Upper lobe of right lung (tissue), 1 donor: ENCODE data around the gene ZXDC. TPM values are rescaled to one million over a fixed set of nuclear protein-coding genes. Genes with fewer than 3 reads are reported as not detected.

Experiments
- ATAC-seq: fragments of 200-7000 bp; cut with Tn5 transposase; one replicate; pipeline ENCODE4 v1.9.1; 2020; ENCODE audit warnings: mild to moderate bottlenecking, moderate library complexity
- DNase-seq: peaks from one replicate; pipeline ENCODE4 v3.0.0-alpha.2; 2020
- H3K27ac ChIP-seq: fragments of 200-600 bp; one replicate; pipeline ENCODE4 v1.8.0; 2022
- H3K27me3 ChIP-seq: fragments of 200-600 bp; one replicate; pipeline ENCODE4 v1.8.0; 2022; ENCODE audit warnings: mild to moderate bottlenecking
- H3K36me3 ChIP-seq: fragments of 200-600 bp; one replicate; pipeline ENCODE4 v1.8.0; 2022
- H3K4me1 ChIP-seq: fragments of 200-600 bp; one replicate; pipeline ENCODE4 v1.8.0; 2022
- H3K4me3 ChIP-seq: fragments of 200-600 bp; one replicate; pipeline ENCODE4 v1.8.0; 2022; ENCODE audit warnings: mild to moderate bottlenecking
- H3K9me3 ChIP-seq: fragments of 200-600 bp; one replicate; pipeline ENCODE4 v1.8.0; 2022
- CTCF ChIP-seq: fragments of 200-600 bp; IDR thresholded peaks from one replicate; pipeline ENCODE4 v1.8.0; 2022; ENCODE audit warnings: antibody characterized with exemption
- intact Hi-C: fragments of 100-400 bp; cut with DNase I; formaldehyde crosslinking; loops from one replicate; pipeline ENCODE4 v1.11.0; 2022
- total RNA-seq: library from RNA; stranded (reverse); fragmentation: NEBNext Ultra II Directional; extraction: Animal tissue kit (Norgen Biotek cat#: 25700); gene quantifications from one replicate; pipeline ENCODE4 v1.2.1, GENCODE V29; 2021
- donor health status: DM: no; HTN: yes; CAD: no; lungs with severe emphysema.

ZXDC gene
- total RNA-seq, 1 donor from 2014 or later = 40.3 TPM

- intact Hi-C loops = no loop called here
- no peak for TF ChIP-seq CTCF
- ATAC-seq (no peak), DNase-seq (no peak)
- Histone ChIP-seq H3K9me3 (no peaks in the 10 kb centered on the region), H3K4me1 (no peaks in the 10 kb centered on the region), H3K27me3 (no peaks in the 10 kb centered on the region), H3K36me3 (no peaks in the 10 kb centered on the region), H3K27ac (no peak overlapping the region), H3K4me3 (no peak overlapping the region)
Measured at GRCh38 chr3:126507886-126508285, 32.2 kb upstream of the ZXDC start.

- intact Hi-C loops = no loop called here
- Histone ChIP-seq H3K27ac (no peak overlapping the region), H3K27me3 (no peaks in the 10 kb centered on the region), H3K4me3 (no peak overlapping the region), H3K4me1 (no peaks in the 10 kb centered on the region), H3K9me3 (no peaks in the 10 kb centered on the region), H3K36me3 (no peaks in the 10 kb centered on the region)
- DNase-seq = no peak
- ATAC-seq = no peak
- TF ChIP-seq CTCF = no peak
Measured at GRCh38 chr3:126503701-126504100, 28.0 kb upstream of the ZXDC start.

GRCh38 chr3:126502656-126503055 lies 27.0 kb upstream of the ZXDC start:
- H3K9me3 ChIP-seq = no peaks in the 10 kb centered on the region
- no peaks in the 10 kb centered on the region for H3K36me3 ChIP-seq
- no peak overlapping the region for H3K4me3 ChIP-seq
- DNase-seq = no peak
- no peak overlapping the region for H3K27ac ChIP-seq
- ATAC-seq = no peak
- no peaks in the 10 kb centered on the region for H3K27me3 ChIP-seq
- no peak for TF ChIP-seq CTCF
- H3K4me1 ChIP-seq = no peaks in the 10 kb centered on the region
- intact Hi-C loops = no loop called here

GRCh38 chr3:126501736-126502135 lies 26.0 kb upstream of the ZXDC start:
- ATAC-seq (peak; percentile 35), DNase-seq (no peak)
- no peaks in the 10 kb centered on the region for H3K36me3 ChIP-seq
- H3K27ac ChIP-seq = no peak overlapping the region
- no peak for TF ChIP-seq CTCF
- H3K27me3 ChIP-seq = no peaks in the 10 kb centered on the region
- intact Hi-C loops = no loop called here
- H3K4me1 ChIP-seq = no peaks in the 10 kb centered on the region
- H3K4me3 ChIP-seq = no peak overlapping the region
- H3K9me3 ChIP-seq = no peaks in the 10 kb centered on the region

GRCh38 chr3:126501054-126501453 lies 25.4 kb upstream of the ZXDC start:
- Histone ChIP-seq H3K27me3 (no peaks in the 10 kb centered on the region), H3K27ac (no peak overlapping the region), H3K4me1 (no peaks in the 10 kb centered on the region), H3K4me3 (no peak overlapping the region), H3K9me3 (no peaks in the 10 kb centered on the region), H3K36me3 (no peaks in the 10 kb centered on the region)
- intact Hi-C loops = no loop called here
- DNase-seq (no peak), ATAC-seq (no peak)
- no peak for TF ChIP-seq CTCF

- DNase-seq (no peak), ATAC-seq (no peak)
- no peak for TF ChIP-seq CTCF
- Histone ChIP-seq H3K4me1 (no peaks in the 10 kb centered on the region), H3K4me3 (no peak overlapping the region), H3K36me3 (no peaks in the 10 kb centered on the region), H3K9me3 (no peaks in the 10 kb centered on the region), H3K27me3 (no peaks in the 10 kb centered on the region), H3K27ac (no peak overlapping the region)
- intact Hi-C loops = no loop called here
Measured at GRCh38 chr3:126500016-126500415, 24.3 kb upstream of the ZXDC start.
